AG04449 (cell line): Measurements from ENCODE around the gene FGF19.
A peak's percentile ranks its signal among the peaks of the same experiment; 100 is the strongest.

Source experiments
- CTCF ChIA-PET: fragments of 350-600 bp; formaldehyde crosslinking; extraction: SDS; loops from one replicate; lab custom pipeline; 2021; ENCODE audit warnings: antibody characterized with exemption; lab: Yijun Ruan, JAX
- POLR2A ChIA-PET: fragments of 400-600, 350-600 bp; formaldehyde crosslinking; extraction: SDS; loops from one replicate; lab custom pipeline; 2020; ENCODE audit warnings: antibody characterized with exemption, inconsistent platforms; lab: Yijun Ruan, JAX
- DNase-seq: peaks from one replicate; pipeline ENCODE4 v3.0.0-alpha.2; 2010; ENCODE audit warnings: low read depth, low spot score
- H3K4me3 ChIP-seq: 2 replicates; pipeline ENCODE4 v1.5.1; 2011; ENCODE audit warnings: low read depth, mild to moderate bottlenecking, control low read depth, low read length
- CTCF ChIP-seq: IDR thresholded peaks from one replicate; pipeline ENCODE4 v1.5.1; 2011; ENCODE audit warnings: mild to moderate bottlenecking, moderate library complexity, low read length, control low read depth, inconsistent platforms; ENCODE audit not compliant: insufficient read depth; ENCODE audit errors: missing control alignments

FGF19 gene

GRCh38 chr11:69746752-69747742 is 43.2 kb upstream of the FGF19 start:
- POLR2A ChIA-PET, result no interaction called here
- no peak overlapping the region for H3K4me3 ChIP-seq
- no peak for TF ChIP-seq CTCF
- CTCF ChIA-PET, result no interaction called here
- DNase-seq, result no peak

GRCh38 chr11:69746140-69746539 is 42.3 kb upstream of the FGF19 start:
- TF ChIP-seq CTCF, result no peak
- H3K4me3 ChIP-seq, result no peak overlapping the region
- DNase-seq, result no peak
- ChIA-PET POLR2A (no interaction called here), CTCF (no interaction called here)

- ChIA-PET POLR2A (no interaction called here), CTCF (no interaction called here)
- TF ChIP-seq CTCF, result no peak
- DNase-seq, result no peak
- H3K4me3 ChIP-seq, result no peak overlapping the region
These were observed 41.4 kb upstream of the FGF19 start for GRCh38 chr11:69745201-69745600.

- POLR2A ChIA-PET, result no interaction called here
- DNase-seq, result peak; percentile 9
- no peak for TF ChIP-seq CTCF
- H3K4me3 ChIP-seq, result no peak overlapping the region
- CTCF ChIA-PET, result no interaction called here
These were observed 40.6 kb upstream of the FGF19 start for GRCh38 chr11:69744435-69744834.

GRCh38 chr11:69734841-69735240 is 31.0 kb upstream of the FGF19 start:
- DNase-seq, result no peak
- H3K4me3 ChIP-seq, result no peak overlapping the region
- CTCF ChIA-PET, result no interaction called here
- TF ChIP-seq CTCF, result no peak
- POLR2A ChIA-PET, result no interaction called here

GRCh38 chr11:69734367-69734766 is 30.5 kb upstream of the FGF19 start:
- CTCF ChIA-PET, result no interaction called here
- no peak for DNase-seq
- H3K4me3 ChIP-seq, result no peak overlapping the region
- POLR2A ChIA-PET, result no interaction called here
- no peak for TF ChIP-seq CTCF
